ENCODE data around the gene UBE2H.

DNA sequence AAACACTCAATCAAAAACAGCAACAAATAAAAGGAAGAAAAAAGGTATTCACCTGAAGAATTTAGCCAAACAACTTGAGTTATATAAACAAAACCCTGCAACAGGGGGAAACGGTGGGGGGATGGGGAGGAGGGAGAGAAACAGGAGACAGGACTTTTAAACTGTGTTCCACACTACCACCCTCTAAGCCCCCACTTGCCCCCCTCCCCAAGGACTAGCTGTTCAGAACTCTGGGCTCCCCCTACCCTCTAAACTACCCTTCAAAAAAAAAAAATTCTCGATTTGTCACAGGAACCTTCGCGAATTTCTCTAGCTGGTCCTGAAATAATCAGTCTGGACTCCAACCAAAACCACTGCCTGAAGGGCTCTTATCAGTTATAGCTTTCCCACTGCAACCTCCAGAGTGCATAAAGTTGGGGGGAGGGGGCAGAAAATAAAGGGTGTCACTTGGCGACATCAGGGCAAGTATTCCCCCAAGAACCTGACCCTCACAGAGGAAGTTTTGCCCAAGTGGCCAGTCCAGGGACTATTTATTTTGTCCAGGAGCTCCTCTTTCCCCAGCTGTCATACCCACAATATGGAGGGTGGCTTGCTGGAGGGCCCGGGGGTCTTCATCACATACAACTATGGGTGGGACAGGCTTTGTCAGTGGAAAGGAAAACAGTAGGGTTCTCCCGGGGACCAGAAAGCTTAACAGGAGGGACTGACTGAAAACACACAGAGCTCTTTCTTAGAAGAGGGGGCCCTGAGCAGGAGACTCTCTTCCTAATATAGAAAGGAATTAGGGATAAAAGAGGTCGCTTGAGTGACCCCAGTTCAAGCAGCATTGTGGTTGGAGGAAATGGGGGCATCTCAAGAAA, 1.3 kb downstream of the UBE2H start:
- TF ChIP-seq EZH2 (IDR thresholded peaks at IDR 0.05; ENCODE audit: borderline replicate concordance, low read depth, low read length, poor library complexity, severe bottlenecking): no peak
- TF ChIP-seq, protein P1, sequence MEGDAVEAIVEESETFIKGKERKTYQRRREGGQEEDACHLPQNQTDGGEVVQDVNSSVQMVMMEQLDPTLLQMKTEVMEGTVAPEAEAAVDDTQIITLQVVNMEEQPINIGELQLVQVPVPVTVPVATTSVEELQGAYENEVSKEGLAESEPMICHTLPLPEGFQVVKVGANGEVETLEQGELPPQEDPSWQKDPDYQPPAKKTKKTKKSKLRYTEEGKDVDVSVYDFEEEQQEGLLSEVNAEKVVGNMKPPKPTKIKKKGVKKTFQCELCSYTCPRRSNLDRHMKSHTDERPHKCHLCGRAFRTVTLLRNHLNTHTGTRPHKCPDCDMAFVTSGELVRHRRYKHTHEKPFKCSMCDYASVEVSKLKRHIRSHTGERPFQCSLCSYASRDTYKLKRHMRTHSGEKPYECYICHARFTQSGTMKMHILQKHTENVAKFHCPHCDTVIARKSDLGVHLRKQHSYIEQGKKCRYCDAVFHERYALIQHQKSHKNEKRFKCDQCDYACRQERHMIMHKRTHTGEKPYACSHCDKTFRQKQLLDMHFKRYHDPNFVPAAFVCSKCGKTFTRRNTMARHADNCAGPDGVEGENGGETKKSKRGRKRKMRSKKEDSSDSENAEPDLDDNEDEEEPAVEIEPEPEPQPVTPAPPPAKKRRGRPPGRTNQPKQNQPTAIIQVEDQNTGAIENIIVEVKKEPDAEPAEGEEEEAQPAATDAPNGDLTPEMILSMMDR (conservative IDR thresholded peaks at IDR 0.05; ENCODE audit: low read depth, low read length): no peak

All from A673 (cell line).